Spleen (tissue), 11 donors: ENCODE measurements around the gene DPM3. TPM values are rescaled to one million over a fixed set of nuclear protein-coding genes. Genes with fewer than 3 reads are reported as not detected.

ENCODE experiments used
- DNase-seq: peaks from one replicate; pipeline ENCODE4 v3.0.0-alpha.2; 2020
- H3K27ac ChIP-seq, 8 donors: fragments of 200-600 bp; sonication (generic) in 7 of 8; 1 replicate in 4 of 8; 2 replicates in 4 of 8; pipeline versions ENCODE4 v1.5.0 to v1.8.0; 2016 to 2021; ENCODE audit warnings: inconsistent platforms in 4 of 8, mild to moderate bottlenecking in 4 of 8, moderate library complexity in 1 of 8
- H3K27me3 ChIP-seq, 7 donors: fragments of 200-600 bp; sonication (generic) in 6 of 7; replicated peaks in 1 of 7; 1 replicate in 4 of 7; 2 replicates in 3 of 7; pipeline versions ENCODE4 v1.5.0 to v1.8.0; 2016 to 2021; ENCODE audit warnings: inconsistent platforms in 3 of 7, mild to moderate bottlenecking in 1 of 7
- H3K36me3 ChIP-seq, 6 donors: fragments of 200-600 bp; sonication (generic) in 5 of 6; 1 replicate in 4 of 6; 2 replicates in 2 of 6; pipeline versions ENCODE4 v1.5.0 to v1.8.0; 2016 to 2021; ENCODE audit warnings: inconsistent platforms in 2 of 6
- H3K4me1 ChIP-seq, 6 donors: fragments of 200-600 bp; sonication (generic) in 5 of 6; 1 replicate in 3 of 6; 2 replicates in 3 of 6; pipeline versions ENCODE4 v1.5.0 to v1.8.0; 2016 to 2021; ENCODE audit warnings: inconsistent platforms in 3 of 6
- H3K4me3 ChIP-seq, 8 donors: fragments of 200-600 bp; sonication (generic) in 7 of 8; 1 replicate in 4 of 8; 2 replicates in 4 of 8; pipeline versions ENCODE4 v1.5.0 to v1.8.0; 2016 to 2021; ENCODE audit warnings: inconsistent platforms in 4 of 8, mild to moderate bottlenecking in 4 of 8, moderate library complexity in 2 of 8
- H3K9me3 ChIP-seq, 8 donors: fragments of 200-600 bp; sonication (generic) in 7 of 8; 1 replicate in 4 of 8; 2 replicates in 4 of 8; pipeline versions ENCODE4 v1.5.0 to v1.8.0; 2016 to 2021; ENCODE audit warnings: inconsistent platforms in 4 of 8
- CTCF ChIP-seq, 11 experiments: fragments of 200-600 bp in 7 of 11; fragments of 450-650 bp in 4 of 11; sonication (generic) in 4 of 11; IDR thresholded peaks in 8 of 11; conservative IDR thresholded peaks in 3 of 11; 1 replicate in 7 of 11; 2 replicates in 4 of 11; pipeline versions ENCODE4 v1.4.0 to v1.8.0; 2016 to 2021; ENCODE audit warnings: antibody characterized with exemption in 11 of 11, inconsistent platforms in 4 of 11, mild to moderate bottlenecking in 1 of 11
- POLR2A ChIP-seq, 3 donors: fragments of 450-650 bp; IDR thresholded peaks; one replicate each; pipeline ENCODE4 v1.5.1; 2017; ENCODE audit warnings: antibody characterized with exemption in 3 of 3, mild to moderate bottlenecking in 1 of 3
- POLR2AphosphoS5 ChIP-seq, 3 donors: sonication (generic); formaldehyde crosslinking; IDR thresholded peaks; one replicate each; pipeline ENCODE4 v1.5.1; 2017; ENCODE audit warnings: antibody characterized with exemption in 3 of 3
- WGBS, 5 donors: extraction: QIAGEN DNeasy Blood & Tissue Kit in 3 of 5; methylation state at CpG; one replicate each; pipeline versions ENCODE4 v1.1.5 to v1.1.7; 2013 to 2018; 5-methylcytosine and 5-hydroxymethylcytosine counted together
- intact Hi-C: fragments of 100-400 bp; cut with DNase I; formaldehyde crosslinking; loops from one replicate; pipeline ENCODE4 v1.15.0; 2023; ENCODE audit warnings: low total_unique reads
- polyA plus RNA-seq, 3 donors: library from polyadenylated mRNA; stranded (reverse); fragments of 200-250 nt; gene quantifications; one replicate each; pipeline ENCODE4 v1.2.1, GENCODE V29; 2013
- total RNA-seq, 7 donors: library from RNA; depleted of rRNA in 3 of 7; stranded (reverse); fragments of >200 nt in 3 of 7; fragmentation: NEBNext Ultra II Directional in 4 of 7; extraction: Animal tissue kit (Norgen Biotek cat#: 25700) in 4 of 7; gene quantifications; one replicate each; pipeline versions ENCODE4 v1.1.0 to v1.2.1, GENCODE V29; 2016 to 2021
- donor health status: healthy with polysubstance abuse.
- donor health status: DM: no; HTN: no; CAD: no; lungs with moderate emphysema.
- donor health status: DM: no; HTN: no; CAD: no.
- donor health status: Bipolar disorder and iron deficiency.
- donor health status: healthy.
- donor health status: DM: no; HTN: no; CAD: no.
- donor health status: DM: yes; HTN: yes; CAD: no.

DPM3 gene
- total and polyA plus RNA-seq, 10 donors: 25.0 to 262 (median 54.1) TPM

GRCh38 chr1:155106862-155107261 lies 33.5 kb downstream of the DPM3 start:
- Histone ChIP-seq H3K4me1 (peaks cover 0 to 12% (median 0%) of the 10 kb centered on the region in 6 donors), H3K4me3 (no peak overlapping the region), H3K9me3 (no peaks in the 10 kb centered on the region), H3K36me3 (no peaks in the 10 kb centered on the region), H3K27me3 (peaks cover 0 to 3% (median 0%) of the 10 kb centered on the region in 7 donors), H3K27ac (no peak overlapping the region)
- intact Hi-C loops: no loop called here
- no peak for DNase-seq
- 71 to 77% (median 76%) methylated on average over 6 of the region's 6 CpGs for WGBS, 5 donors
- TF ChIP-seq CTCF (IDR thresholded peaks at IDR 0.05 in 8 of 11, conservative IDR thresholded peaks at IDR 0.05 in 3 of 11): no peak
- no peak for TF ChIP-seq POLR2A (IDR thresholded peaks at IDR 0.05)
- TF ChIP-seq POLR2AphosphoS5 (IDR thresholded peaks at IDR 0.05): no peak

DNA sequence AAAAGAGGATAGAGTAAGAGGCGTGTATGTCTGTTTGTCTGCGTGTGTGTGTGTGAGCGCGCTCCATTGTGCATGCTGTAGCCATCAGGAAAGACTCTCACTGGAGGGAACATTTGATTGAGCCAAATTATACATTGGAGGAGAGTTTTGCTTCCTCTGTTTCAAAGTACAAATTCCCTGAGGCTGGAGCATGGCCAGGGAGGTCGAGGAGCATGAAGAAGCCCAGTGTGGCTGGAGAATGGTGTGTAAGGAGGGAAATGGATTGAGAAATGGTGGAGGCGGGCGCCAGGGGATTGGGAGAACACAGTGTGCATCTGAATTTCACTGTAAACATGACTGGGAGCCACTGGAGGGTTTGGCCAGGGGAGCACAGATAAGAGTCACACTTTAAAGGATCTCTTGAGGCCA lies 34.7 kb downstream of the DPM3 start:
- Histone ChIP-seq H3K27ac (no peak overlapping the region), H3K4me3 (no peak overlapping the region), H3K9me3 (no peaks in the 10 kb centered on the region), H3K27me3 (no peaks in the 10 kb centered on the region), H3K36me3 (no peaks in the 10 kb centered on the region), H3K4me1 (peaks cover 0 to 17% (median 0%) of the 10 kb centered on the region in 6 donors)
- no peak for DNase-seq
- intact Hi-C loops: no loop called here
- TF ChIP-seq POLR2AphosphoS5 (IDR thresholded peaks at IDR 0.05): no peak
- TF ChIP-seq CTCF (IDR thresholded peaks at IDR 0.05 in 8 of 11, conservative IDR thresholded peaks at IDR 0.05 in 3 of 11): no peak
- no peak for TF ChIP-seq POLR2A (IDR thresholded peaks at IDR 0.05)
- 64 to 82% (median 75%) methylated on average over 7 of the region's 7 CpGs for WGBS, 5 donors

- H3K4me3 ChIP-seq: no peak overlapping the region
- peaks cover 0 to 17% (median 0%) of the 10 kb centered on the region in 6 donors for H3K4me1 ChIP-seq
- intact Hi-C loops: no loop called here
- DNase-seq: no peak
- 86 to 95% (median 93%) methylated on average over 7 of the region's 7 CpGs for WGBS, 5 donors
- H3K27ac ChIP-seq: no peak overlapping the region
- H3K36me3 ChIP-seq: no peaks in the 10 kb centered on the region
- H3K27me3 ChIP-seq: no peaks in the 10 kb centered on the region
- no peaks in the 10 kb centered on the region for H3K9me3 ChIP-seq
- TF ChIP-seq POLR2AphosphoS5 (IDR thresholded peaks at IDR 0.05) (no peak), POLR2A (IDR thresholded peaks at IDR 0.05) (no peak), CTCF (IDR thresholded peaks at IDR 0.05 in 8 of 11, conservative IDR thresholded peaks at IDR 0.05 in 3 of 11) (no peak)
Observed at GRCh38 chr1:155104605-155105534, 35.5 kb downstream of the DPM3 start.

DNA sequence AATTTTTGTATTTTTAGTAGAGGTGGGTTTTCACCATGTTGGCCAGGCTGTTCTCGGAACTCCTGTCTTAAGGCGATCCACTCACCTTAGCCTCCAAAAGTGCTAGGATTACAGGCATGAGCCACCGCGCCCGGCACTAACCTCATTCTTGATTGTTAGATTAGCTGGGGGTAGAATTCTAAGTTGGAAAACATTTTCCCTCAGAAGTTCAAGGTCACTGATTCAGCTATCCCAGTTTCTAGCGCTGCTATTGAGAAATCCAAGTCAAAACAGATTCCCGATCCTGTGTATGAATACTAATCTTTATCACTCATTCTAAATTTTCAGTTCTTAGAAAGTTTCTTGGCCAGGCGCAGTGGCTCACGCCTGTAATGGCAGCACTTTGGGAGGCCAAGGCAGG lies 37.0 kb downstream of the DPM3 start:
- Histone ChIP-seq H3K27me3 (peaks cover 0 to 5% (median 0%) of the 10 kb centered on the region in 7 donors), H3K4me1 (peaks cover 0 to 17% (median 0%) of the 10 kb centered on the region in 6 donors), H3K9me3 (no peaks in the 10 kb centered on the region), H3K4me3 (no peak overlapping the region), H3K36me3 (no peaks in the 10 kb centered on the region), H3K27ac (no peak overlapping the region)
- intact Hi-C loops: no loop called here
- WGBS, 5 donors: 74 to 93% (median 82%) methylated on average over 9 of the region's 9 CpGs
- no peak for TF ChIP-seq POLR2A (IDR thresholded peaks at IDR 0.05)
- no peak for TF ChIP-seq CTCF (IDR thresholded peaks at IDR 0.05 in 8 of 11, conservative IDR thresholded peaks at IDR 0.05 in 3 of 11)
- no peak for TF ChIP-seq POLR2AphosphoS5 (IDR thresholded peaks at IDR 0.05)
- DNase-seq: no peak
